NCI-H1105 (cell line): ENCODE measurements around the gene GAREM1.
"Not testable (repeated sequence)": the region's sequence is repeated elsewhere in the genome, so short reads cannot be mapped to it uniquely, and the experiment has no call there.

ENCODE experiments used
- DNase-seq: peaks from one replicate; lab custom pipeline; 2025; lab: John Stamatoyannopoulos, UW

Gene GAREM1

DNA sequence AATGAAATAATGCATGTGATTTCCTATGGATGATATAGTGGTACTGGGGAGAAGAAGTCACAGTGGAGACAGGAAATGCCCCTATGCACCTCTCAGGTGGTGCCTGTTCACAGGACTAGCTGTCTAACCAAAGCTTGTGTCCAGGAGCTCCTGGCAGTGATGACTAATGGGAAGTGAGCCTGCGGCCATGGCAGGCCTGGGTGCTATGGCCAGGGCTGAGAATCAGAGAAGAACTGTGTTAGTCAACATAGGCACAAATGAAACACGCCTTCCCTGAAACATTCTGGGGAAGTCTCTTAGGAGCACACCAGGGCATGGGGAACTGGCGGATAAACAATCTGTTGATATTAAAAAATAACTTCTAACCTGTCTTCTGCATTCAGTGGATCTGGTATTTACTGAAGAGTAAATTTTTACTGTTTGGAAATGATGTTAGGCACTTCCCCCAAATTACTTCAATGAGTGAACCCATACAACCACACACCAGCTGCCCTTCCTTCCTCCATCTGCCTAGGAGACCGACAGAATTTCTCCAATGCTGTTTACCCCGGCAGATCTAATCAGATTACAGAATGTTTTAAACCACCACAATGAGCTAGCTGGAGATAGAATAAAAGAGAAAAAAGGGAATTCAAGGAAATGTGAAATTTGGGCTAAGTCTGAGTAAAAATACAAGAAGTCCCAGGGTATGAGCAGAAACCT lies 213.4 kb downstream of the GAREM1 start:
- DNase-seq, result no peak

DNA sequence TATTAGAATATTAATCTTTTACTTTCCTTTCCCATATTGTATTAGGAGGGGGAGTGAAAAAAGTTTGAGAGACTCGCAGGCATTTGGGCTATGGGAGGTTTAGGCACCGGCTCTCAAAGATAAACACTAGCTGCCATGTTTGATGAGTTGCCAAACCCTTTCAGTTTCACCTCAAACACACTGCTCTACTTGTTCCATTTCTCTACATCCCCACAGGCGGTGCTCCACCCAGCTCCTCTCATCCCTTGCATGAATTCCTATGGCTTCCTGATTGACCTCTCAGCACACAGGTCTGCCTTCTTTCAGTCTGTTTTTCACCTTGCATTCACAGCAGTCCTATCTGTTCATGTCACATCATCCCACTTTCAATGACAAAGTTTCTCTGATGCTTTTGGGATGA lies 215.1 kb downstream of the GAREM1 start:
- DNase-seq, result no peak

DNA sequence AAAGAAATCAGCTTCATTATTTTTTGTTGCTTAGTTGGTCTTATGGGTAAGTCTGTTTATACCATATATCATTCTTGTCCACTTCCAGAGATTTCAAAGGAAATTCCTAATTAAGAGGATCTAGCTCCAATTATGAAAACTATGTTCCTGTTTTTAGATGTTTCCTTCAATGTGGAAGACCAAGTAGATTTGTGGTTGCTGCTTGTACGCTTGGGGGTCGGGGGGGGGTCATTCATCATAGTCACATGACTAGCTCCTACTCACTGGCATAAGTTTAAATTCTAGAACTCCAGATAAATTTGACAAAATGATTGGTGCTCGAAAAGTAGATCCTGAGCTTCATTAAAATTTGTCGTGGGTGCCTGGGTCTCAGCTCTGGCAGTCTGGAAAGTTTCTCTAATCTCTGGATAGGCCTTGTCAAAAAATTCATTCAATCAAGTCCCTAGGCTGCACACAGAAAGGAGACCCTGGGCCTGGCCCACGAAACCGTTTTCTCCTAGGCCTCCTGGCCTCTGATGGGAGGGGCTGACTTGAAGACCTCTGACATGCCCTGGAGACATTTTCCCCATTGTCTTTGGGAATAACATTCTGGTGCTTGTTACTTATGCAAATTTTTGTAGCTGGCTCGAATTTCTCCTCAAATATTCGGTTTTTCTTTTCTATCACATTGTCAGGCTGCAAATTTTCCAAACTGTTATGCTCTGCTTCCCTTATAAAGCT lies 218.4 kb downstream of the GAREM1 start:
- no peak for DNase-seq

DNA sequence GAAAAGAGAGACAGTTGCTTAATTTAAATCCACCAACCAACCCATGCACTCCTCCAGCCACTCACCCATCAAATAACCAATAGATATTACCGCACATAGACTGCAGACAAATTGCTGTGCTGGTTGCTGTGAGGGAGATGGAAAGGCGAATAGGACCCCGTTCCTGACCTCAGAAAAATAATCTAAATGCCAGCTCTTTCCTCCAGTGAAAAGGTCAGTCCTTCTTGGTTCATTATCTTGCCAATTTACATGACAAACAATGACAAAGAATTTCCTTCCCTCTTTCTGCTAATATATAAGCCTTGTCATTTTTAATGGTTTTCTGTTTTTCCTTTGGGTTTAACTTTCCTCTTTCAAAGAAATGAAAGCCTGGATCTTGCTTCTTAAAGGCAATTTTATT lies 219.2 kb downstream of the GAREM1 start:
- no peak for DNase-seq

DNA sequence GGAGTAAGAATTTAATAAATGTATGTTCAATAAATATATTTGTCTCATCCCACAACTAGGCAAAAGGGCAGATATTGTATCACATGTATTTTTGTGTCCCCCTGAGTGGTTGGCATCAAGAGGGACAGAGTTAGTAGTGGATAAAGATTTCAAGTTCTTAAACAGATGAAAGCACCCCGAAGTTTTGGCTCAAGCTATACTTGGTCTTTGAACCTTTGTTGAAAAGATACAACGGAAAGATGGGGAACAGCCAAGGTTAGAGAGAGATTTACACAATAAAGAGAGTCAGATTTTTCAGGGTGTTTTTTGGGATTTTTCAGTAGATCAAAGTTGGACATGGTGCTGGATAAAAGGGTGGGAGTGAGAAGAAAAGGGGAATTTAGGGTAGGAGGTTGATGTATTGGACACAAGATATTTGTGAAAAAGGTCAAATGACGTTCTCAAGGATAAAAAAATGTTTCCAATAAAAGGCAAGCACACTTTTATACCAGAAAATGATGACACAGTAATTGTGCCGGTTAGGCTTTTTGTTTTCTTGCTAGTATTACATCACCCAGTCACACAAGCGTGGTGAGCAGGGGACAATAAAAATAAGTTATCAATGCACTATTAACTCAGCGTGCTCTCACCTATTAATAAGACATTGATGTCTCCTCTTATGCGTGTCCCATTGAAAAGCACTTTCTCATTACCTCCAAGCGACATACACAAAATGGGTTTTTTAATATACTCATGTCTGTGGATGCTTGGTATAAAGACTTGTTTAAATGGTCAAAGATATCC lies 221.3 kb downstream of the GAREM1 start:
- DNase-seq, result no peak

DNA sequence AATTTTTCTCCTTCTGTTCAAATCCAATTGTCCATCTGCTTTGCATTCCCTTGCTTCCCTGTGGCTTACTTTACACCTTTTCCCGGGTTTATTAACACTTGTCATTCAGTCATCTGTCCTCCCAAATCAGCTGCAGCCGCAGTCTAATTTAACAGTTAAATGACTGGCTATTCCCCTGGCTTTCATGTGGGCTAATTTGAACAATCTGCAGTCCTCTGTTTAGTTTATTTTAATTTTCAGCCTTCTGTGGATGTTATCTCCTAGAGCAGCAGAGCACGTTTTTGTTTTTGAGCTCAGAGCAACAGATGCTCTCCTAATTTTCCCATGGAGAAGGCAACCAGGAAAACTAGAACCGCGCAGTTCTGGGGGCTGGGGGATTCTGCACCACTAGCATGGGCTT lies 225.8 kb downstream of the GAREM1 start:
- no peak for DNase-seq

DNA sequence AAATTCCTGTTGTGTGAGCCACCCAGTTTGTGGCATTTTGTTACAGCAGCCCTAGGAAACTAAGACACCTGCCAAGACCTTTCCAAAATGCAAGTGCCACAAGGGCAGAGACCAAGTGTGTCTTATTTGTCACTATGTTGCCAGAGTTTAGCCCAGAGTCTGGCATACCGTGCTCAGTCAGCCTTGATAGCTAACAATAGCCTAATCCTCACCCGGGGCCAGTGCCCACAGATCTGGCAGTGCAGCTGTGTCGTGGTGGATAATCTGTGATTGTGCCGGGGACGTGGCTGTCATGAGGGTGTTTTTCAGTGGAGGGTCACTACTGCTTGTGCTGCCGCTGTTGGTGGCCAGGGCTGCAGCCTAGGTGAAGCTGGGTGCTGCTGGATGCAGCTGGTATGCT lies 227.3 kb downstream of the GAREM1 start:
- DNase-seq, result no peak

DNA sequence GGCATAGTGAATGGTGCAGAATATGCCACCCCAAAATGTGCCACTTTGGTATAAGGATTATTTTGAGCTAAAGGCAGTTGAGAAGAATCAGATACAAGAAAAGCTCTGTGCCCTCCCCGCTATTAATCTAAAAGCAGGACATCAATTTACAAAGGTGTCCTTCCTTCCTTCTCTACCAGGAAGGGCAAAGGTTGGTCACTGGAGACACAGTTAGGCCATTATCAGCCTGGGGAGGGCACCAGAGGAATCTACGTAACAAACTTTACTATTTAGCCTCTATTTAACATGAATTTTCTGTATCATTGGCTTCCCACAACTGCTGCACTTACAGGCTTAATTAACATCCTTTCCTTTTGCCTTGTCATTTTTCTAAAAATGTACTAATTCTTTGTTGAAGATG lies 228.3 kb downstream of the GAREM1 start:
- no peak for DNase-seq

DNA sequence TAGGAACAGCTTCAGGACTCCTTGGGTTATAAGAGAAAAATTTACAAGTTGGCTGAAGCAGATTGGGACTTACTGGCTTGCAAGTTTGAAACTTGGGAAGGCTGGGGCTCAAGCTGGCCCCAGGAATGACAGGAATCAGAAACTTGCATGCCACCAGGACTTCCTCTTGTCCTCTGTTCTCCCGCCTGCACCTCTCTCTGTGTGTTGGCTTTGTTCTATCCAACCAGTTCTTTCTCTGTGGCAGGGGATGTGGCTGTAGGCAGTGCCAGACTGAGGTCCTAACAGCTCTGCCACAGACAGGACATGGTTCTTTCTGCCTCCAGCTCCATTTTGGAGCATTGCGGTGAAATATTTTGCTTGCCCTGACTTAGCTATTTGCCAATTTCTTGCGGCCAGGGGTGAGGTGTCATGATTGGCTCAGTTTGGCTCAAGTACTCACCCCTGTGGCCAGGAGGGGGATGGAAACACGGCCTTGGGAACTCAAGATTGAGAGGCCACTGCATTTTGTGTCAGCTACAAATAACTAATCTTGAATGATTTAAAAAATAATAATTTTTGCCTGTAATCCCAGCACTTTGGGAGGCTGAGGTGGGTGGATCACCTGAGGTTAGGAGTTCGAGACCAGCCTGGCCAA lies 231.9 kb downstream of the GAREM1 start:
- DNase-seq, result no peak

DNA sequence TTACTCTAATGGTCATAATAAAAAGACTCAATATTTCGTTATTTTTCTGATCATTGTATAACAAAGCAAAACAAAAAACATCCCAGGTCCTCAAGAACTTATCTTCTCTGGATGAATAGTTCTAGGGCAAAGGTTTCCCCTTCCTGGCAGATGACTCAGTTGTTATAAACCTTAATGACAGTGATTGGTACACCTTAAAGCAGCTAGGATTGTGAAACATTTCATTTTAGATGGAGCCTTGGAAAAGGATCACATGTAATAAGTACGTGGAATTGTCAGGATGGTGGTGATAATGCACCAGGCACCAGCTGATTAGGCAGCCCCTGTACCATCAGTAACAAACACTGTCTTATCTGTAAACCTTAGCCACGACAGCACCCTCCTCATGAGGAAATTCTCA lies 233.6 kb downstream of the GAREM1 start:
- DNase-seq, result no peak

DNA sequence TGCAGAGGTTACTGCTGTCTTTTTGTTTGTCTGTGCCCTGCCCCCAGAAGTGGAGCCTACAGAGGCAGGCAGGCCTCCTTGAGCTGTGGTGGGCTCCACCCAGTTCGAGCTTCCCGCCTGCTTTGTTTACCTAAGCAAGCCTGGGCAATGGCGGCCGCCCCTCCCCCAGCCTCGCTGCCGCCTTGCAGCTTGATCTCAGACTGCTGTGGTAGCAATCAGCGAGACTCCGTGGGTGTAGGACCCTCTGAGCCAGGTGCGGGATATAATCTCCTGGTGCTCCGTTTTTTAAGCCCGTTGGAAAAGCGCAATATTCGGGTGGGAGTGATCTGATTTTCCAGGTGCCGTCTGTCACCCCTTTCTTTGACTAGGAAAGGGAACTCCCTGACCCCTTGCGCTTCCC lies 237.3 kb downstream of the GAREM1 start:
- not testable (repeated sequence) for DNase-seq

DNA sequence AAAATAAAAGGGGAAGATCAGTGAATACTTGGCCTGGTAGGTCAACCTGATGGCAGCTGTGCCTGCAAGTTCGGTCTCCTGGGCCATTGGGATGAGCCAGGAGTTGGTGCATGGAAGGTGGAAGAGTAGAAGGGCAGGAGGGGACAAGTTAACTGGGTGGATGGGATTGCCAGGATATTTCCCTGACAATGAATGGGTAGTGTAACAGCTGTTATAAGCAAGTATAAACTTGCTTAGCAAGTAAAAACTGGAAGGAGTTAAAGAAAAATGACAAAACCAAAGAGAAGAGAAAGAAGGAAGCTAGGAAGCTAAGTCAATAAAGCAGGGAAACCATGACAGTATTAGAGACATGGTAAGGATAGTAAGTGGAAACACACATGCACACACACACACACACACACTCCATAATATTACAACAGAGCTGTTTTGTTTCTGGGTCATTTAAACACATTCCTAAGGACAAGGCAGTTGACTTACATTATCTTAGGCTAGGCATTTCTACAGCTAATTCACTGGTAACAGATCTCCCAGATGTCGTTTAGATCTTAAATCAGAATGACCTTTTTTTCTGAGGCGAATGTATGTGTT lies 251.2 kb downstream of the GAREM1 start:
- DNase-seq, result no peak

DNA sequence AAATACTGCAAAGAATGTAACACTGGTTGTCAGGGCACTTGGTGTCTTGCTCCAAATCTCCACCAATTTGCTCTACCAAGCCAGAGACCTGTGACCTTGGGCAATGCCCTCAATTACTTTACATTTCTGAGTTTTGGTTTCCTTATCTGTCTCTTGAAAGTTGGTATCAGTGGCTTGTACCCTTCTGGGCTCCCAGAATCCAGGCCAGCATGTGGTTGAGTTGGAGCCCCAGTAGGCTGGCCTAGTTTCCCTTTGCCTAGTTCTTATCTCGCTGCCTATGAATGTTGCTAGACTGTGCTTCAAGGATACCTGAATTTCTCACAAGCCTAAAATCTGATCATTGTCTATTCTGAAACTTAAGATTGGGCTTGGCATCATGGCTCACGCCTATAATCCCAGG lies 254.3 kb downstream of the GAREM1 start:
- DNase-seq, result no peak

DNA sequence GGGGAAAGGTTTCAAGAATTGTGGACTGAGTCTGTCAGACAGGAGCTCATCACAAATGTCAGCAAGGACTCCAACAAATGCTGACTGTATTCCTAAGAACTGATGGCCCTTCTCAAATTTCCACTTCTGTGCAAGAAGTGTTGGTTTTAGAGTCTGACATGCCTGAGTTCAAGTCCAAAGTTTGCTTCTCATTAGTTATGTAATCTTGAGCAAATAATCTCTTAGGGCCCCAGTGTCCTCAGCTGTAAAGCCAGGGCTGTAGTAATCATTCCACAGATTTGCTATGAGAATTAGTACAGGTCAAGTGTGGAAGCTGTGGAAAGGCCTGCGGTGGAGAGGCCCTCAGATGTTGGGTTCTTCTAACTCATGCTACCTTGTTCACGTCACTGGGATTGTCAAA lies 257.0 kb downstream of the GAREM1 start:
- no peak for DNase-seq
